Psoas muscle (tissue), 8 donors: ENCODE measurements around the gene GPR156. TPM values are rescaled to one million over a fixed set of nuclear protein-coding genes. Genes with fewer than 3 reads are reported as not detected.
"Not testable (repeated sequence)": the region's sequence is repeated elsewhere in the genome, so short reads cannot be mapped to it uniquely, and the experiment has no call there.

ENCODE experiments used
- ATAC-seq, 4 donors: fragments of 200-7000 bp; cut with Tn5 transposase; one replicate each; pipeline ENCODE4 v1.9.1; 2020; ENCODE audit warnings: moderate library complexity in 3 of 4, mild to moderate bottlenecking in 2 of 4
- DNase-seq, 2 donors: peaks; one replicate each; pipeline ENCODE4 v3.0.0-alpha.2; 2020
- H3K27ac ChIP-seq: fragments of 200-600 bp; one replicate; pipeline ENCODE4 v1.8.0; 2022
- H3K27me3 ChIP-seq, 3 donors: fragments of 200-600 bp in 1 of 3; one replicate each; pipeline versions ENCODE4 v1.6.1 to v1.8.0; 2013 to 2022; ENCODE audit warnings: low read length in 2 of 3, mild to moderate bottlenecking in 2 of 3, moderate library complexity in 1 of 3; ENCODE audit not compliant: insufficient read depth in 3 of 3
- H3K36me3 ChIP-seq, 2 donors: fragments of 200-600 bp in 1 of 2; one replicate each; pipeline versions ENCODE4 v1.6.1 to v1.8.0; 2013 to 2022; ENCODE audit warnings: low read depth in 1 of 2, mild to moderate bottlenecking in 1 of 2, moderate library complexity in 1 of 2; ENCODE audit not compliant: insufficient read depth in 1 of 2
- H3K4me1 ChIP-seq: fragments of 200-600 bp; one replicate; pipeline ENCODE4 v1.8.0; 2022
- H3K4me3 ChIP-seq: fragments of 200-600 bp; one replicate; pipeline ENCODE4 v1.8.0; 2022; ENCODE audit warnings: mild to moderate bottlenecking
- H3K9me3 ChIP-seq: fragments of 200-600 bp; one replicate; pipeline ENCODE4 v1.8.0; 2022
- CTCF ChIP-seq: fragments of 200-600 bp; IDR thresholded peaks from one replicate; pipeline ENCODE4 v1.8.0; 2022; ENCODE audit warnings: antibody characterized with exemption
- WGBS, 3 donors: extraction: QIAGEN DNeasy Blood & Tissue Kit; methylation state at CpG; one replicate each; pipeline versions ENCODE4 v1.1.6 to v1.1.7; 2013; 5-methylcytosine and 5-hydroxymethylcytosine counted together
- intact Hi-C, 2 donors: fragments of 100-400 bp; cut with DNase I; formaldehyde crosslinking; loops; one replicate each; pipeline versions ENCODE4 v1.11.0 to v1.14.2; 2022
- polyA plus RNA-seq, 3 donors: library from polyadenylated mRNA; stranded (reverse); fragments of 200-250 nt; gene quantifications; one replicate each; pipeline ENCODE4 v1.2.3, GENCODE V29; 2013
- total RNA-seq, 4 donors: library from RNA; stranded (reverse); fragmentation: NEBNext Ultra II Directional in 2 of 4; extraction: Animal tissue kit (Norgen Biotek cat#: 25700) in 2 of 4; gene quantifications; one replicate each; pipeline versions ENCODE4 v1.2.1 to v1.2.4, GENCODE V29; 2021 to 2023
- donor health status: healthy with polysubstance abuse.
- donor health status: DM: no; HTN: no; CAD: no; lungs with moderate emphysema.
- donor health status: Bipolar disorder and iron deficiency.
- donor health status: healthy.
- donor health status: DM: yes; HTN: yes; CAD: no.
- donor health status: DM: no; HTN: no; CAD: no.
- donor health status: DM: no; HTN: no; CAD: no.
- donor health status: DM: yes; HTN: yes; CAD: no.

Gene GPR156
- total and polyA plus RNA-seq, 7 donors, result 0.01 to 0.43 (median 0.20) TPM; not detected in 3

- H3K27ac ChIP-seq, result no peak overlapping the region
- H3K4me3 ChIP-seq, result no peak overlapping the region
- no peaks in the 10 kb centered on the region for H3K27me3 ChIP-seq
- intact Hi-C loops, result no loop called here
- H3K36me3 ChIP-seq, result no peaks in the 10 kb centered on the region
- ATAC-seq, result no peak
- H3K9me3 ChIP-seq, result peaks cover 4% of the 10 kb centered on the region
- H3K4me1 ChIP-seq, result peaks cover 6% of the 10 kb centered on the region
- DNase-seq, result no peak
- TF ChIP-seq CTCF, result no peak
These were observed 66.0 kb downstream of the GPR156 start for GRCh38 chr3:120218981-120219380.

GRCh38 chr3:120216633-120217032 is 68.4 kb downstream of the GPR156 start:
- H3K27me3 ChIP-seq, H3K4me1 ChIP-seq, H3K36me3 ChIP-seq, intact Hi-C loops, H3K4me3 ChIP-seq, DNase-seq, H3K27ac ChIP-seq, H3K9me3 ChIP-seq, ATAC-seq: not testable (repeated sequence)
- WGBS, 3 donors, result 89 to 95% (median 94%) methylated on average over 1 of the region's 1 CpG

- intact Hi-C loops, result no loop called here
- Histone ChIP-seq H3K27me3 (no peaks in the 10 kb centered on the region), H3K9me3 (peaks cover 4% of the 10 kb centered on the region), H3K4me1 (peaks cover 9% of the 10 kb centered on the region), H3K4me3 (no peak overlapping the region), H3K27ac (peak overlapping the region; percentile 47), H3K36me3 (no peaks in the 10 kb centered on the region)
- DNase-seq, result no peak
- peak in 3 of 4 donors; percentile 42 to 60 (median 55) for ATAC-seq
- TF ChIP-seq CTCF, result no peak
- 14 to 30% (median 24%) methylated on average over 4 of the region's 4 CpGs for WGBS, 3 donors
These were observed 70.8 kb downstream of the GPR156 start for GRCh38 chr3:120214176-120214575.

GRCh38 chr3:120212505-120212904 is 72.5 kb downstream of the GPR156 start:
- 93 to 97% (median 96%) methylated on average over 1 of the region's 1 CpG for WGBS, 3 donors
- Histone ChIP-seq H3K4me3 (no peak overlapping the region), H3K27ac (no peak overlapping the region), H3K27me3 (no peaks in the 10 kb centered on the region), H3K36me3 (no peaks in the 10 kb centered on the region), H3K4me1 (peaks cover 9% of the 10 kb centered on the region), H3K9me3 (peaks cover 4% of the 10 kb centered on the region)
- DNase-seq (no peak), ATAC-seq (no peak)
- no peak for TF ChIP-seq CTCF
- intact Hi-C loops, result no loop called here

GRCh38 chr3:120209425-120209824 is 75.6 kb downstream of the GPR156 start:
- DNase-seq (no peak), ATAC-seq (no peak)
- no peak for TF ChIP-seq CTCF
- WGBS, 3 donors, result 79 to 97% (median 91%) methylated on average over 1 of the region's 1 CpG
- H3K4me1 ChIP-seq, result peaks cover 7% of the 10 kb centered on the region
- H3K4me3 ChIP-seq, result no peak overlapping the region
- H3K27ac ChIP-seq, result no peak overlapping the region
- H3K27me3 ChIP-seq, result no peaks in the 10 kb centered on the region
- no peaks in the 10 kb centered on the region for H3K36me3 ChIP-seq
- no peaks in the 10 kb centered on the region for H3K9me3 ChIP-seq
- intact Hi-C loops, result no loop called here
